Parathyroid adenoma (tissue), 2 donors: ENCODE measurements around the gene UNC5A.

ENCODE experiments used
- H2AFZ ChIP-seq: fragments of 300-600 bp; sonication (generic); one replicate; pipeline ENCODE4 v1.7.0; 2017; ENCODE audit warnings: antibody characterized with exemption, mild to moderate bottlenecking
- H3K27ac ChIP-seq: fragments of 300-600 bp; sonication (generic); one replicate; pipeline ENCODE4 v1.7.0; 2017
- H3K27me3 ChIP-seq: fragments of 300-600 bp; sonication (generic); one replicate; pipeline ENCODE4 v1.7.0; 2017; ENCODE audit warnings: low read length; ENCODE audit not compliant: control insufficient read depth, insufficient read depth
- H3K36me3 ChIP-seq: fragments of 300-600 bp; sonication (generic); one replicate; pipeline ENCODE4 v1.7.0; 2017; ENCODE audit warnings: low read length; ENCODE audit not compliant: control insufficient read depth, insufficient read depth
- H3K4me1 ChIP-seq: fragments of 300-600 bp; sonication (generic); one replicate; pipeline ENCODE4 v1.7.0; 2017; ENCODE audit warnings: control low read depth
- H3K4me2 ChIP-seq: fragments of 300-600 bp; sonication (generic); one replicate; pipeline ENCODE4 v1.7.0; 2017; ENCODE audit warnings: low read length
- H3K4me3 ChIP-seq: fragments of 300-600 bp; sonication (generic); one replicate; pipeline ENCODE4 v1.7.0; 2017; ENCODE audit warnings: low read depth, low read length
- H3K79me2 ChIP-seq: fragments of 300-600 bp; sonication (generic); one replicate; pipeline ENCODE4 v1.7.0; 2017; ENCODE audit warnings: control low read depth
- H3K9ac ChIP-seq: fragments of 300-600 bp; sonication (generic); one replicate; pipeline ENCODE4 v1.7.0; 2017; ENCODE audit warnings: mild to moderate bottlenecking
- H3K9me3 ChIP-seq: fragments of 300-600 bp; sonication (generic); one replicate; pipeline ENCODE4 v1.7.0; 2017; ENCODE audit warnings: low read length; ENCODE audit not compliant: control insufficient read depth
- TF ChIP-seq, protein P1 (sequence below): fragments of 300-600 bp; sonication (generic); IDR thresholded peaks from one replicate; pipeline ENCODE4 v1.7.0; 2017; ENCODE audit warnings: antibody characterized with exemption, mild to moderate bottlenecking
- donor health status: primary hyperparathyroidism.

The UNC5A gene

DNA sequence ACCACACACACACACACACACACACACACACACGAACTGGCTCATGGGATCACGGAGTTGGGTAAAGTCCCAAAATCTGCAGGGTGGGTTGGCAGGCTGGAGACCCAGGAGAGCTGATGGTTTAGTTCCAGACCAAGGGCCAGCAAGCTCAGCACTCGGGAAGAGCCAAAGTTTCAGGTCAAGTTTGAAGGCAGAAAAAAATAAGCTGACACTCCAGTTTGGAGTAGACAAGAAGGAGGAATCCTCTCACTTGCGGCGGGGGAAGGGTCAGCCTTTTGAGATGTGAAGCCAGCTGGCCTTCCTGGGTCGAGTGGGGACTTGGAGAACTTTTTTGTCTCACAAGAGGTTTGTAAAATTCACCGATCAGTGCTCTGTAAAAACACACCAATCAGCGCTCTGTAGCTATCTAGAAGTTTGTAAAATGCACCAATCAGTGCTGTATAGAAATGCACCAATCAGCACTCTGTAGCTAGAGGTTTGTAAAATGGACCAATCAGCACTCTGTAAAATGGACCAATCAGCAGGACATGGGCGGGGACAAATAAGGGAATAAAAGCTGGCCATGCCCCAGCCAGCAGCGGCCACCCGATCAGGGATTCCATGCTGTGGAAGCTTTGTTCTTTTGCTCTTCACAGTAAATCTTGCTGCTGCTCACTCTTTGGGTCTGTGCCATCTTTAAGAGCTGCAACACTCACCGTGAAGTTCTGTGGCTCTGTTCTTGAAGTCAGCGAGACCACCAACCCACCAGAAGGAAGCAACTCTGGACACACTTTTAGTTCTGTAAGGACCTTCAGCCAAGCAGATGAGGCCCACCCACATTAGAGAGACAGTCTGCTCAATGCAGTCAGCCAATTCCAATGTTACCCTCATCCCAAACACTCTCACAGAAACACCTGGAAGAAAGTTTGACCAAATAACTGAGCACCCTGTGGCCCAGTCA lies 37.8 kb upstream of the UNC5A start:
- no peak overlapping the region for H3K4me3 ChIP-seq
- TF ChIP-seq, protein P1, sequence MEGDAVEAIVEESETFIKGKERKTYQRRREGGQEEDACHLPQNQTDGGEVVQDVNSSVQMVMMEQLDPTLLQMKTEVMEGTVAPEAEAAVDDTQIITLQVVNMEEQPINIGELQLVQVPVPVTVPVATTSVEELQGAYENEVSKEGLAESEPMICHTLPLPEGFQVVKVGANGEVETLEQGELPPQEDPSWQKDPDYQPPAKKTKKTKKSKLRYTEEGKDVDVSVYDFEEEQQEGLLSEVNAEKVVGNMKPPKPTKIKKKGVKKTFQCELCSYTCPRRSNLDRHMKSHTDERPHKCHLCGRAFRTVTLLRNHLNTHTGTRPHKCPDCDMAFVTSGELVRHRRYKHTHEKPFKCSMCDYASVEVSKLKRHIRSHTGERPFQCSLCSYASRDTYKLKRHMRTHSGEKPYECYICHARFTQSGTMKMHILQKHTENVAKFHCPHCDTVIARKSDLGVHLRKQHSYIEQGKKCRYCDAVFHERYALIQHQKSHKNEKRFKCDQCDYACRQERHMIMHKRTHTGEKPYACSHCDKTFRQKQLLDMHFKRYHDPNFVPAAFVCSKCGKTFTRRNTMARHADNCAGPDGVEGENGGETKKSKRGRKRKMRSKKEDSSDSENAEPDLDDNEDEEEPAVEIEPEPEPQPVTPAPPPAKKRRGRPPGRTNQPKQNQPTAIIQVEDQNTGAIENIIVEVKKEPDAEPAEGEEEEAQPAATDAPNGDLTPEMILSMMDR = no peak
- H3K4me2 ChIP-seq = no peak overlapping the region
- H3K4me1 ChIP-seq = no peaks in the 10 kb centered on the region
- H3K27ac ChIP-seq = no peak overlapping the region
- H3K79me2 ChIP-seq = no peaks in the 10 kb centered on the region
- H3K9ac ChIP-seq = no peak overlapping the region
- H3K27me3 ChIP-seq = no peaks in the 10 kb centered on the region
- no peak overlapping the region for H2AFZ ChIP-seq
- no peaks in the 10 kb centered on the region for H3K36me3 ChIP-seq
- no peaks in the 10 kb centered on the region for H3K9me3 ChIP-seq

- no peaks in the 10 kb centered on the region for H3K4me1 ChIP-seq
- no peak overlapping the region for H3K4me3 ChIP-seq
- no peak overlapping the region for H2AFZ ChIP-seq
- H3K79me2 ChIP-seq = no peaks in the 10 kb centered on the region
- H3K27me3 ChIP-seq = no peaks in the 10 kb centered on the region
- H3K9ac ChIP-seq = no peak overlapping the region
- H3K36me3 ChIP-seq = no peaks in the 10 kb centered on the region
- H3K9me3 ChIP-seq = no peaks in the 10 kb centered on the region
- H3K27ac ChIP-seq = no peak overlapping the region
- TF ChIP-seq, protein P1 = no peak
- no peak overlapping the region for H3K4me2 ChIP-seq
These were observed 36.8 kb upstream of the UNC5A start for GRCh38 chr5:176773408-176774035.

GRCh38 chr5:176774216-176775171 lies 35.9 kb upstream of the UNC5A start:
- Histone ChIP-seq H3K79me2 (no peaks in the 10 kb centered on the region), H3K9ac (no peak overlapping the region), H3K27me3 (no peaks in the 10 kb centered on the region), H3K4me3 (no peak overlapping the region), H3K36me3 (no peaks in the 10 kb centered on the region), H3K4me2 (no peak overlapping the region), H3K9me3 (no peaks in the 10 kb centered on the region), H3K27ac (no peak overlapping the region), H2AFZ (no peak overlapping the region), H3K4me1 (no peaks in the 10 kb centered on the region)
- TF ChIP-seq, protein P1 = no peak

GRCh38 chr5:176775409-176775808 lies 35.0 kb upstream of the UNC5A start:
- Histone ChIP-seq H3K36me3 (no peaks in the 10 kb centered on the region), H3K27me3 (no peaks in the 10 kb centered on the region), H3K79me2 (no peaks in the 10 kb centered on the region), H3K4me1 (no peaks in the 10 kb centered on the region), H3K9me3 (no peaks in the 10 kb centered on the region), H3K9ac (no peak overlapping the region), H3K27ac (no peak overlapping the region), H3K4me3 (no peak overlapping the region), H3K4me2 (no peak overlapping the region), H2AFZ (no peak overlapping the region)
- TF ChIP-seq, protein P1 = no peak
